ENCODE measurements around the gene MICAL2. TPM values are rescaled to one million over a fixed set of nuclear protein-coding genes. Genes with fewer than 3 reads are reported as not detected.

MICAL2 gene
- total RNA-seq, 1 donor from 2014 or later: 21.7 TPM

GRCh38 chr11:12108875-12109453, 1.4 kb upstream of the MICAL2 start:
- Mint-ChIP-seq H3K27me3 (ENCODE audit: unreplicated experiment) (peaks cover 13% of the 10 kb centered on the region), H3K27ac (ENCODE audit: unreplicated experiment) (no peak overlapping the region), H3K36me3 (ENCODE audit: low read depth, unreplicated experiment) (peaks cover 5% of the 10 kb centered on the region), H3K4me3 (ENCODE audit: unreplicated experiment) (peak overlapping the region; percentile 2), H3K4me1 (ENCODE audit: unreplicated experiment) (peaks cover 20% of the 10 kb centered on the region), H3K9me3 (ENCODE audit: unreplicated experiment) (no peaks in the 10 kb centered on the region)
- DNase-seq (ENCODE audit: low spot score): no peak
- TF ChIP-seq CTCF (IDR thresholded peaks at IDR 0.05; ENCODE audit: unreplicated experiment): no peak

GRCh38 chr11:12109591-12110196, 696 bp upstream of the MICAL2 start:
- Mint-ChIP-seq H3K4me3 (ENCODE audit: unreplicated experiment) (peak overlapping the region; percentile 82), H3K9me3 (ENCODE audit: unreplicated experiment) (no peaks in the 10 kb centered on the region), H3K36me3 (ENCODE audit: low read depth, unreplicated experiment) (peaks cover 5% of the 10 kb centered on the region), H3K4me1 (ENCODE audit: unreplicated experiment) (peaks cover 20% of the 10 kb centered on the region), H3K27ac (ENCODE audit: unreplicated experiment) (no peak overlapping the region), H3K27me3 (ENCODE audit: unreplicated experiment) (peaks cover 13% of the 10 kb centered on the region)
- no peak for DNase-seq (ENCODE audit: low spot score)
- TF ChIP-seq CTCF (IDR thresholded peaks at IDR 0.05; ENCODE audit: unreplicated experiment): no peak

- H3K27me3 Mint-ChIP-seq (ENCODE audit: unreplicated experiment): peaks cover 10% of the 10 kb centered on the region
- H3K4me1 Mint-ChIP-seq (ENCODE audit: unreplicated experiment): peaks cover 17% of the 10 kb centered on the region
- TF ChIP-seq CTCF (IDR thresholded peaks at IDR 0.05; ENCODE audit: unreplicated experiment): no peak
- DNase-seq (ENCODE audit: low spot score): peak; percentile 21
- no peak overlapping the region for H3K27ac Mint-ChIP-seq (ENCODE audit: unreplicated experiment)
- H3K36me3 Mint-ChIP-seq (ENCODE audit: low read depth, unreplicated experiment): peaks cover 5% of the 10 kb centered on the region
- H3K4me3 Mint-ChIP-seq (ENCODE audit: unreplicated experiment): peak overlapping the region; percentile 51
- H3K9me3 Mint-ChIP-seq (ENCODE audit: unreplicated experiment): no peaks in the 10 kb centered on the region
These were observed 541 bp downstream of the MICAL2 start for GRCh38 chr11:12110714-12111548.

GRCh38 chr11:12111549-12112520, 1.4 kb downstream of the MICAL2 start:
- peaks cover 5% of the 10 kb centered on the region for H3K36me3 Mint-ChIP-seq (ENCODE audit: low read depth, unreplicated experiment)
- H3K9me3 Mint-ChIP-seq (ENCODE audit: unreplicated experiment): no peaks in the 10 kb centered on the region
- peaks cover 12% of the 10 kb centered on the region for H3K27me3 Mint-ChIP-seq (ENCODE audit: unreplicated experiment)
- DNase-seq (ENCODE audit: low spot score): no peak
- no peak overlapping the region for H3K27ac Mint-ChIP-seq (ENCODE audit: unreplicated experiment)
- peaks cover 15% of the 10 kb centered on the region for H3K4me1 Mint-ChIP-seq (ENCODE audit: unreplicated experiment)
- TF ChIP-seq CTCF (IDR thresholded peaks at IDR 0.05; ENCODE audit: unreplicated experiment): no peak
- H3K4me3 Mint-ChIP-seq (ENCODE audit: unreplicated experiment): peak overlapping the region; percentile 51
